ENCODE measurements around the gene PRPF6.
A peak's percentile ranks its signal among the peaks of the same experiment; 100 is the strongest.

PRPF6 gene

GRCh38 chr20:64035933-64036345, 55.0 kb downstream of the PRPF6 start, which contains the start of gene C20orf204:
TSS of gene C20orf204 (plus strand) at chr20:64036182. CDS start at chr20:64036324, 142 bp downstream.
- no peak for DNase-seq (ENCODE audit: low read depth)

GRCh38 chr20:64036346-64037198, 55.6 kb downstream of the PRPF6 start:
- DNase-seq (ENCODE audit: low read depth): no peak

- DNase-seq (ENCODE audit: low read depth): no peak
Observed at GRCh38 chr20:64037199-64037497, 56.2 kb downstream of the PRPF6 start.

GRCh38 chr20:64037498-64038213, 56.7 kb downstream of the PRPF6 start:
- no peak for DNase-seq (ENCODE audit: low read depth)

- no peak for DNase-seq (ENCODE audit: low read depth)
Observed at GRCh38 chr20:64038224-64038564, 57.3 kb downstream of the PRPF6 start.

- peak; percentile 65 for DNase-seq (ENCODE audit: low read depth)
Observed at GRCh38 chr20:64038565-64039292, 57.8 kb downstream of the PRPF6 start.

- DNase-seq (ENCODE audit: low read depth): no peak
Observed at GRCh38 chr20:64039293-64040160, 58.6 kb downstream of the PRPF6 start.

- no peak for DNase-seq (ENCODE audit: low read depth)
Observed at GRCh38 chr20:64040231-64041039, 59.5 kb downstream of the PRPF6 start.

- no peak for DNase-seq (ENCODE audit: low read depth)
Observed at GRCh38 chr20:64041040-64041780, 60.3 kb downstream of the PRPF6 start.

GRCh38 chr20:64041781-64042053, 60.8 kb downstream of the PRPF6 start:
- no peak for DNase-seq (ENCODE audit: low read depth)

GRCh38 chr20:64042054-64042781, 61.3 kb downstream of the PRPF6 start:
- DNase-seq (ENCODE audit: low read depth): no peak

GRCh38 chr20:64043768-64044167, 62.8 kb downstream of the PRPF6 start:
- no peak for DNase-seq (ENCODE audit: low read depth)

GRCh38 chr20:64044484-64045247, 63.7 kb downstream of the PRPF6 start:
- DNase-seq (ENCODE audit: low read depth): no peak

- no peak for DNase-seq (ENCODE audit: low read depth)
Observed at GRCh38 chr20:64045346-64046011, 64.5 kb downstream of the PRPF6 start.

GRCh38 chr20:64047046-64047389, 66.1 kb downstream of the PRPF6 start:
- DNase-seq (ENCODE audit: low read depth): no peak

- DNase-seq (ENCODE audit: low read depth): no peak
Observed at GRCh38 chr20:64047968-64048401, 67.1 kb downstream of the PRPF6 start.

- DNase-seq (ENCODE audit: low read depth): no peak
Observed at GRCh38 chr20:64048402-64049044, 67.6 kb downstream of the PRPF6 start.

All from stimulated activated CD8-positive, alpha-beta memory T cell treated with anti-CD3 and anti-CD28 coated beads, Interleukin-12 subunit alpha, Interleukin-12 subunit beta, amount 100 ng/mL, for 4 hours (primary cell).